Measurements from ENCODE around the gene IL12RB2. TPM values are rescaled to one million over a fixed set of nuclear protein-coding genes. Genes with fewer than 3 reads are reported as not detected.

Gene IL12RB2
- total and polyA plus RNA-seq, 2 donors (not counting 3 experiments of a cell fraction or from before 2014, with no cell fraction given), result 0.42 TPM; not detected in 1

- Histone ChIP-seq H3K9ac (replicated peaks; ENCODE audit: extremely low read depth, insufficient read depth, low read length) (no peak overlapping the region), H3K9me3 (replicated peaks; ENCODE audit: control insufficient read depth, insufficient read depth, low read length) (no peaks in the 10 kb centered on the region), H3K4me3 (replicated peaks in 1 of 3; ENCODE audit: insufficient read depth in 1 of 3, low read depth in 1 of 3, low read length in 3 of 3) (no peak overlapping the region), H3K27me3 (ENCODE audit: control insufficient read depth in 2 of 2, insufficient read depth in 2 of 2, low read length in 2 of 2) (no peaks in the 10 kb centered on the region), H3K9me1 (replicated peaks; ENCODE audit: control insufficient read depth, extremely low read depth, insufficient read depth, low read length) (no peaks in the 10 kb centered on the region), H3K4me2 (ENCODE audit: insufficient read depth, low read length) (no peak overlapping the region), H3K27ac (ENCODE audit: insufficient read depth, low read depth, low read length) (no peak overlapping the region), H3K79me2 (ENCODE audit: control insufficient read depth, insufficient read depth, low read length) (no peaks in the 10 kb centered on the region), H2AFZ (ENCODE audit: low read depth, low read length) (no peak overlapping the region), H3K36me3 (ENCODE audit: control insufficient read depth in 2 of 2, extremely low read depth in 1 of 2, insufficient read depth in 2 of 2, low read length in 2 of 2) (no peaks in the 10 kb centered on the region), H4K20me1 (replicated peaks; ENCODE audit: control insufficient read depth, extremely low read depth, insufficient read depth, low read length) (no peaks in the 10 kb centered on the region), H3K4me1 (ENCODE audit: control insufficient read depth, extremely low read depth, insufficient read depth, low read length) (no peaks in the 10 kb centered on the region)
- DNase-seq (ENCODE audit: low read depth, low spot score) (no peak), FAIRE-seq (no peak)
- POLR2A ChIA-PET, result no interaction called here
- BruUV-seq (replicated peaks), result no TSS peak
- CTCF ChIA-PET, result no interaction called here
- dilution Hi-C loops (cut with MboI; ENCODE audit: extremely low pct_ligation_motif_present, low sequenced_read_pairs), result no loop called here
- intact Hi-C loops (cut with micrococcal nuclease), result no loop called here
- TF ChIP-seq FOS (IDR thresholded peaks at IDR 0.05; ENCODE audit: borderline replicate concordance, insufficient read depth, low read length) (no peak), POLR2AphosphoS5 (IDR thresholded peaks at IDR 0.05; ENCODE audit: insufficient read depth, low read depth, low read length) (no peak), CTCF (IDR thresholded peaks at IDR 0.05; ENCODE audit: extremely low read depth in 1 of 2, insufficient read depth in 1 of 2, low read depth in 1 of 2, low read length in 2 of 2) (no peak), EZH2 (IDR thresholded peaks at IDR 0.05; ENCODE audit: borderline replicate concordance, low read depth, low read length, severe bottlenecking) (no peak), GATA2 (IDR thresholded peaks at IDR 0.05; ENCODE audit: insufficient read depth, insufficient read length, low read depth, low read length) (no peak), MYC (IDR thresholded peaks at IDR 0.05; ENCODE audit: low read depth, low read length) (no peak), POLR2A (IDR thresholded peaks at IDR 0.05; ENCODE audit: low read depth, low read length) (no peak), JUN (IDR thresholded peaks at IDR 0.05; ENCODE audit: borderline replicate concordance, insufficient read depth, insufficient read length, low read depth) (no peak), MAX (IDR thresholded peaks at IDR 0.05; ENCODE audit: insufficient read depth, insufficient read length) (no peak)
Measured at GRCh38 chr1:67394548-67394947, 86.9 kb downstream of the IL12RB2 start.

Data from endothelial cell of umbilical vein (primary cell).